ENCODE results near the gene ADARB2.
"Not testable (repeated sequence)": the region's sequence is repeated elsewhere in the genome, so short reads cannot be mapped to it uniquely, and the experiment has no call there.

Gene ADARB2

GRCh38 chr10:1474376-1475097, 262.8 kb downstream of the ADARB2 start:
- no peak for DNase-seq (ENCODE audit: low read depth in 2 of 3, low spot score in 1 of 3)

GRCh38 chr10:1473874-1474273, 263.5 kb downstream of the ADARB2 start:
- DNase-seq (ENCODE audit: low read depth in 2 of 3, low spot score in 1 of 3) = no peak

GRCh38 chr10:1472178-1472958, 265.0 kb downstream of the ADARB2 start:
- DNase-seq (ENCODE audit: low read depth in 2 of 3, low spot score in 1 of 3) = no peak

GRCh38 chr10:1468811-1469210, 268.5 kb downstream of the ADARB2 start:
- DNase-seq (ENCODE audit: low read depth in 2 of 3, low spot score in 1 of 3) = no peak

GRCh38 chr10:1467334-1468076, 269.8 kb downstream of the ADARB2 start:
- no peak for DNase-seq (ENCODE audit: low read depth in 2 of 3, low spot score in 1 of 3)

GRCh38 chr10:1465993-1466764, 271.1 kb downstream of the ADARB2 start:
- no peak for DNase-seq (ENCODE audit: low read depth in 2 of 3, low spot score in 1 of 3)

GRCh38 chr10:1465418-1465911, 271.9 kb downstream of the ADARB2 start:
- no peak for DNase-seq (ENCODE audit: low read depth in 2 of 3, low spot score in 1 of 3)

- no peak for DNase-seq (ENCODE audit: low read depth in 2 of 3, low spot score in 1 of 3)
Observed at GRCh38 chr10:1464881-1465417, 272.4 kb downstream of the ADARB2 start.

- DNase-seq (ENCODE audit: low read depth in 2 of 3, low spot score in 1 of 3) = not testable (repeated sequence)
Observed at GRCh38 chr10:1463971-1464370, 273.4 kb downstream of the ADARB2 start.

- DNase-seq (ENCODE audit: low read depth in 2 of 3, low spot score in 1 of 3) = no peak
Observed at GRCh38 chr10:1462994-1463633, 274.2 kb downstream of the ADARB2 start.

- no peak for DNase-seq (ENCODE audit: low read depth in 2 of 3, low spot score in 1 of 3)
Observed at GRCh38 chr10:1462521-1462920, 274.8 kb downstream of the ADARB2 start.

GRCh38 chr10:1462032-1462431, 275.3 kb downstream of the ADARB2 start:
- no peak for DNase-seq (ENCODE audit: low read depth in 2 of 3, low spot score in 1 of 3)

- DNase-seq (ENCODE audit: low read depth in 2 of 3, low spot score in 1 of 3) = no peak
Observed at GRCh38 chr10:1461016-1461415, 276.3 kb downstream of the ADARB2 start.

GRCh38 chr10:1459664-1460063, 277.7 kb downstream of the ADARB2 start:
- not testable (repeated sequence) for DNase-seq (ENCODE audit: low read depth in 2 of 3, low spot score in 1 of 3)

- DNase-seq (ENCODE audit: low read depth in 2 of 3, low spot score in 1 of 3) = no peak
Observed at GRCh38 chr10:1454951-1455350, 282.4 kb downstream of the ADARB2 start.

GRCh38 chr10:1454428-1454827, 282.9 kb downstream of the ADARB2 start:
- DNase-seq (ENCODE audit: low read depth in 2 of 3, low spot score in 1 of 3) = no peak

GRCh38 chr10:1452777-1453176, 284.5 kb downstream of the ADARB2 start:
- no peak for DNase-seq (ENCODE audit: low read depth in 2 of 3, low spot score in 1 of 3)

- no peak for DNase-seq (ENCODE audit: low read depth in 2 of 3, low spot score in 1 of 3)
Observed at GRCh38 chr10:1451941-1452340, 285.4 kb downstream of the ADARB2 start.

- DNase-seq (ENCODE audit: low read depth in 2 of 3, low spot score in 1 of 3) = no peak
Observed at GRCh38 chr10:1451362-1451888, 285.9 kb downstream of the ADARB2 start.
